GM10266 (cell line): Measurements from ENCODE around the gene NFE2L1.

ENCODE experiments used
- DNase-seq: peaks from one replicate; pipeline ENCODE4 v3.0.0; 2012; ENCODE audit errors: extremely low spot score
- TF ChIP-seq, protein P1 (sequence below): IDR thresholded peaks from 2 replicates; pipeline ENCODE4 v1.5.1; 2012; ENCODE audit warnings: mild to moderate bottlenecking, low read depth; ENCODE audit not compliant: control insufficient read depth, insufficient read depth; ENCODE audit errors: missing control alignments

Gene NFE2L1

DNA sequence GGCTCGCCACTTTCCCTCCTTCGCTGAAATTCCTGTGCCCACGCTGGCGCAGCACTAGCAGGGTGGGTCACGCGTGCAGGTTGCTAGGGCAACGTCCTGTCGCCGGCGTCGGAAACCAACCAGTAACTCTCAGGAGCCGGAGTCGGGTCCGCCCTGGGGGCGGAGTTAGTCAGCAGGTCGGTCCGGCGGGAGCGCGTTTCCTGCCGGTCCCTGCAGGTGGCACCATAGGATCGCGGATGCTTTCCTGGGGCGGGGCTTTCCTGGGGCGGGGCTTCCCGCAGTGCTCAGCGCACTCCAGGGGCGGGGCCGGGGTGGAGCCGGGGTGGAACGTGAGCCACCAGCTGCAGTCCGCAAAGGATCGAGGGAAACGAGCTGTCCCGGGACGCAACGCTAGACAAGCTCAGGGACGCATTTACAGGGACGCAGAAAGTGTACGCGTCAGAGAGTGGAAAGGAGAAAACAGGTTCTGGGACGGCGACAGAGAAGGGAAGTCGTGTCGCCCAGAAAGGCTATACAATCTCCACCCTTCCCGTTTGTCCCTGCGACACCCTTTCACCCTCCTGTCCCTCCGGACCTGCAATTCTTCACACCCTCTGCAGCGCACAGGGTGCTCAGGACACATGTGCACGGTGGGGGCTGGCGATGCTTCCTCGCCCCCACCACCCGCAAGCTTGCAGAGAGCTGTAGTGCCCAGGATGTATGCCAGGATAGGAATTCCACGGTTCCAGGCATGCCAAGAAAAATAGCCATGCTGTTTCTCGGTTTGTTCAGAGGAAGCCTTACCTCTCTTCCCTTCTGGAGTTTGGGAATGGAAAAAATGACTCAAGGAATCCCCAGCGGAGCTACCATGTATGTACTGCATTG lies 22.9 kb upstream of the NFE2L1 start:
- peak; percentile 96 for DNase-seq
- TF ChIP-seq, protein P1, sequence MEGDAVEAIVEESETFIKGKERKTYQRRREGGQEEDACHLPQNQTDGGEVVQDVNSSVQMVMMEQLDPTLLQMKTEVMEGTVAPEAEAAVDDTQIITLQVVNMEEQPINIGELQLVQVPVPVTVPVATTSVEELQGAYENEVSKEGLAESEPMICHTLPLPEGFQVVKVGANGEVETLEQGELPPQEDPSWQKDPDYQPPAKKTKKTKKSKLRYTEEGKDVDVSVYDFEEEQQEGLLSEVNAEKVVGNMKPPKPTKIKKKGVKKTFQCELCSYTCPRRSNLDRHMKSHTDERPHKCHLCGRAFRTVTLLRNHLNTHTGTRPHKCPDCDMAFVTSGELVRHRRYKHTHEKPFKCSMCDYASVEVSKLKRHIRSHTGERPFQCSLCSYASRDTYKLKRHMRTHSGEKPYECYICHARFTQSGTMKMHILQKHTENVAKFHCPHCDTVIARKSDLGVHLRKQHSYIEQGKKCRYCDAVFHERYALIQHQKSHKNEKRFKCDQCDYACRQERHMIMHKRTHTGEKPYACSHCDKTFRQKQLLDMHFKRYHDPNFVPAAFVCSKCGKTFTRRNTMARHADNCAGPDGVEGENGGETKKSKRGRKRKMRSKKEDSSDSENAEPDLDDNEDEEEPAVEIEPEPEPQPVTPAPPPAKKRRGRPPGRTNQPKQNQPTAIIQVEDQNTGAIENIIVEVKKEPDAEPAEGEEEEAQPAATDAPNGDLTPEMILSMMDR, result peak; percentile 91

DNA sequence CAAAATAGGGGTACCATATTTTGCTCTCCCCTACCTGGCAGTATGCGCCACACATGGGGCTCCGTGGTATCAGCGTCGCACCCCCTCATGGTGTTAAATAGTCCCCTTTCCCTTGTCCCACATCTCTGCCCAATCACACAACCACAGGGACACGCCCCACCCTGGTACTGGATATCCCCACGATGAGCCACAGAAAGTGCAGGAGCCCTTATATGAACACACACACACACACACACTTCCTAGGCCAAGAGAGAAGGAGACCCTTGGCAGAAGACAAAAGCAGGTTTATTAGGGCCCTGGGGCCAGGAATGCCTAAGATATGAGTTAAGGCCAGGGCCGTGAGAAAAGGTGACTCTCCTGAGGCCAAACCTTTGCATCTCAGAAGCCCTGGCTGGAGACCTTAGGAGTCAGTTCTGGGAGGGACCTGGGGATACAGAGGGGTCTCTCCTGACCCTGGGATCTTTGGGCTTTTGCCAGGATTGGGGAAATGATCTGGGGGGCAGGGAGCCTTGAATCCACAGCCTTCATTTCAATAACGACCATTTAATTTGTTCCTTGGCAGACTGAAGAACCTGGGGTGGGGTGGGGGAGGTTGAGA lies 22.2 kb upstream of the NFE2L1 start:
- TF ChIP-seq, protein P1, result peak; percentile 18
- no peak for DNase-seq

DNA sequence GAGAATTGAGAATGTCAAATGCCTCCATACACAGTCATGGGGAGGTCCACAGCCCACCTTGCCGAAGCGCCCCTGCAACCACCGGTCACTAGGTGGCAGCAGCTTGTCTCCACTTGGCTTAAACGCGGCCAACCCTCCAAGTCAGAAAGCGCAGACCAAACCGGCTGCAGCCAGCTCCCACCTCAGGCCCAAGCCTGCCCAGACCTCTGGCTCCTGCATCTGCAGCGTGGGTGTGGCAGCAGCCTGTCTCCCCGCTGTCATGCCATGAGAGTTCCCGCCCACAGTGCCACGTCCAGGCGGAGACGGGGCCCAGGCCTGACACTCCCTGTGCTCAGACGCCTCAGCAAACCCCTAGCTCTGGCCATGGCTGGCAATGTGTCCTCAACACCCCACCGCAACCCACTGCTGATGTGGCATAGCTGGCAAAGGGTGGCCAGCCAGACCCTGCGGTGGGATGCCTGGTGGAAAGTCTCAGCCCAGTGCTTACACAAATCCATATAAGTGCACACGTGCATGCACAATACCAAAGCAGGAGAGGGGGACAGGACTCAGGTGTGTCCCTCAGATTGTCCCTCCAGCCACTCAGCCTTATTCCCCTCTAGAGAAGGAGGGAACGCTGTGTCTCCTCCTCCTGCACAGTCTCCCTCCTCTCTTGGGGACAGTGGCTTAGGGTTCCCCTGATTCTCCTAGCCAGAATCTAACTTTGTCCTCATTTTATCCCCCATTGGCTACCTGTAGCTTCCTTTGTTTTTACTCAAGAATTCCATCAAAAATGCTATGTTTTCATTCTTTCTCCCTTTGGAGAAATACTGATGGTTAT lies 21.4 kb upstream of the NFE2L1 start:
- TF ChIP-seq, protein P1, result peak; percentile 97
- DNase-seq, result peak; percentile 85

DNA sequence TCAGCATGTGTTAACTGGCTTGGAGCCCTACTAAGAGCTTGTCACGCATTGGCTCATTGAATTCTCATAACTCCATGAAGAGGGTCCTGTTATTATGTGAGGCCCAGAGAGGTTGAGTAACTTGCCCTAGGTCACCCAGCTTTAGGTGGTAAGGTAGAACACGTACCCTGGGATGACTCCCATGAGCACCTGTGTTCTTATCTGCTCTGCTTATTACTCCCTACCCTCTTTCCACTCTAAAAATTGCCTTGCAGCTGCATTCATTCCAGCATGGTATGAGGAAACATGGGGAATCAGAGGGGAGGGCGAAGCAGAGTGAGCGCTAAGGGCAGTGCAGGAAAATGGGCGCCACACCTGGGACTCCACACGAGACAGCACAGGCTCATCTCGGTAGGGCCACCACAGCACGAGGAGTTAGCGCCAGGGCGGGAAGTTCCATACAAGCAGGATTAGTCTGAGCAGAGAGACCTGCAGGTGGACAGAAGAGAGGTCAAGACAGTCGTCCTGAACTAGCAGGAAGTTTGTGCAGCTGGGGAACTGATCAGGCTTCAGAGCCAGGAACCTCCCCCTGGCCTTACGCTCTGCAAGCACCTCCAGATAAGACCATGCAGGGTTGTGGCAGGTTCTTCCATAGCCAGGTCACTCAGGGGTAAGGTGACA lies 20.7 kb upstream of the NFE2L1 start:
- TF ChIP-seq, protein P1, result no peak

DNA sequence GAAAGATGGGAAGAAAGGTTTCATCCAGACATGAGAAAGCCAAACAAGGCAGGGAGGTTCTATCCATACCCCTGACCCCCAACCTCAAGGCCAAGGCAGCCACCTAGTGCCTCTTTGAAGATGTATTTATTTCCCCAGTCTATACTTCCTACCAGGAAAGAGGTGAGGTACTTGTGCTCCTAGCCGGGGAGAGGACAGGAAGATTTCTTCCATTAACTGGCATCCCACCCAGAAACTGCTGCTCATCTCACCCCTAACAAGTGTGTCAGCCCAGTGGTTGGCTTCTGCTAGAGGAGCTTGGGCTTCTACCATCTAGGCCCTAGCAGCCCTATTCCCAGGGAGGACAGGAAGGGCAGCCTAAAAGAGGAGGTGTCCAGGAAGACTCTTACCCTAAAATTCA lies 19.4 kb upstream of the NFE2L1 start:
- no peak for DNase-seq
- TF ChIP-seq, protein P1, result no peak

More for the DNA sequence above, 20.7 kb upstream of the NFE2L1 start:
- no peak for DNase-seq

DNA sequence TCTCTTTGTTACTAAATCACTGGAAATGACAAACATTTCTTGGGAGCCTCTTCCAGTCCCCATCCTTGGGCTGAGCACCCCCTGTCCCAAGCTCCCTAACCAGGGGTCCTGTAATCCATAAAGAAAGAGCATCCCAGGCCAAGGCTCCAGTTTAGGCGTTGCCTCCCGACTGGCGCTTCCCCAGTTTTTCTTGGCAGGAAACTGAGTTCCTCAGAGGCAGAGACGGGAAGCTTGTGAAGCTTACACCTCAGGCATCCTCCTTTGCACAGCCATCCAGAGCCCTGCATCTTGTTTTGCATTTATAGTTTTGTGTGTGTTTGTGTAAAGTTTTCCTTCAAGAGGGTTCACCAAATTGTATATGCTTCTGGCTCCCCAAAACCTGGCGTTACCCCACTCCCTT lies 17.6 kb upstream of the NFE2L1 start:
- TF ChIP-seq, protein P1, result no peak

More for the DNA sequence above, 17.6 kb upstream of the NFE2L1 start:
- DNase-seq, result no peak
